ENCODE measurements around the gene C1orf167. TPM values are rescaled to one million over a fixed set of nuclear protein-coding genes. Genes with fewer than 3 reads are reported as not detected.

C1orf167 gene
- total and polyA plus RNA-seq, 5 donors = 1.3 to 4.0 (median 2.2) TPM

DNA sequence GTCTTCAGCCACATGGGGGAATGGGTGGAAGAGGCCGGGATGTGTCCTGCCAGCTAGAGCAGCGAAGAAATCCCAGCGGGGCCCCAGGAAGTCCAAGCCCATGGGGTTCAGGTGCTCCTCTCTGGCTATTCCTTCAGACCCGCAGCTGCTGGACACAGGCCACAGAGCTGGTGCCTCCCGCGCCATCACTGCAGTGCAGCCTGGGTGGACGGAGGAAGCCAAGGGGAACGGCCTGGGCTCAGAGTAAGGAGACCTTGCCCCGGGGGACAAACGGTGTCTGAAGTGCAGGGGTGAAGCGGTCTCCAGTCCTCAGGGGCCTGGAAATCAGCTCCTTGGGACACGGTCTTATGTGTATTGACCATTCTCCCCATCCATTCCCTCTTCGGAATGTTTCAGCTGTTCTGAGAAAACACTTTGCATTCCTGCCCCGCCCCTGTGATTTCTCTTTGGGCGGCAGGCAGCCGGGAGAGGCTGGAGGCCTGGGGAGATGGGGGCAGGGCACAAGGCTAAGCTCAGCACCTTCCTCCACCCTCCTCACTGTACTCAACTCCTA lies 25.3 kb downstream of the C1orf167 start:
- H3K4me1 ChIP-seq (ENCODE audit: control insufficient read depth, insufficient read depth, low read length) = peaks cover 37% of the 10 kb centered on the region
- DNase-seq (peak; percentile 75 to 87 (median 84)), ATAC-seq (peak; percentile 34 to 39)
- 15% methylated on average over 16 of the region's 16 CpGs for WGBS
- no peaks in the 10 kb centered on the region for H3K27me3 ChIP-seq (ENCODE audit: control insufficient read depth, insufficient read depth)
- no peak overlapping the region for H3K4me3 ChIP-seq (ENCODE audit: low read length)
- intact Hi-C loops (cut with DNase I) = no loop called here
- no peaks in the 10 kb centered on the region for H3K9me3 ChIP-seq (ENCODE audit: control insufficient read depth, low read length)
- peak overlapping the region; percentile 88 for H3K27ac ChIP-seq (ENCODE audit: low read length)

DNA sequence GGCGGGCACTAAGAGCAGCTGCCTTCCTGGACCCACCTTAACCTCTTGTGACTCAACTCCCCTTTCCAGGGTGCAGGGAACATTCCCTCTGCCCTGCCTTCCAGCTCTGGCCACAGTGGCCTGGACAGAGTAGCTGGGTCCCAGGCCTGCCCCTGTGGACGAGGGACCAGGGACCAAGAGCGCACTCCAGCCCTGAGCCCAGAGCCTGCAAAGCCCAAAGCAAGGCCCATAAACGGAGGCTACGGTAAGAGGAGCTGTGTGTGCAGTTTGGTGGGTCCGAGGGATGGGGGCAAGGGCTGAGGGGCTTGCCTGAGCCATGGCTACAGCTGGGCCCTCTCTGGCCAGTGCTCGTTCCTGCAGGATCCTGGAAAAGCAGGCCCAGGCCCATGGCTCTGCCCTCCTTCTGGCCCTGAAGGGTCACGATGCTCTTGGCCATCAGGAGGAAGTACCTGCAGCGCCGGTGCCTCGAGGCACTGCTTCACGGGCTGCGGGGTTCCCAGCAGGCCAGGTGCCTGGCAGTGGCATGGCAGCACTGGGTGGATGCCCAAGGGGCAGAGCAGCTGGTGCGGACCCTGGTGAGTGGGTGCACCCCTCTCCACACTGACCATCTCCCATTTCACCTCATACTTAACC lies 25.9 kb downstream of the C1orf167 start:
- H3K4me1 ChIP-seq (ENCODE audit: control insufficient read depth, insufficient read depth, low read length) = peaks cover 37% of the 10 kb centered on the region
- no peaks in the 10 kb centered on the region for H3K9me3 ChIP-seq (ENCODE audit: control insufficient read depth, low read length)
- no peak overlapping the region for H3K4me3 ChIP-seq (ENCODE audit: low read length)
- peak; percentile 19 to 67 (median 66) for DNase-seq
- H3K27ac ChIP-seq (ENCODE audit: low read length) = peak overlapping the region; percentile 88
- H3K27me3 ChIP-seq (ENCODE audit: control insufficient read depth, insufficient read depth) = no peaks in the 10 kb centered on the region
- no peak for ATAC-seq
- 68% methylated on average over 14 of the region's 14 CpGs for WGBS
- intact Hi-C loops (cut with DNase I) = no loop called here

DNA sequence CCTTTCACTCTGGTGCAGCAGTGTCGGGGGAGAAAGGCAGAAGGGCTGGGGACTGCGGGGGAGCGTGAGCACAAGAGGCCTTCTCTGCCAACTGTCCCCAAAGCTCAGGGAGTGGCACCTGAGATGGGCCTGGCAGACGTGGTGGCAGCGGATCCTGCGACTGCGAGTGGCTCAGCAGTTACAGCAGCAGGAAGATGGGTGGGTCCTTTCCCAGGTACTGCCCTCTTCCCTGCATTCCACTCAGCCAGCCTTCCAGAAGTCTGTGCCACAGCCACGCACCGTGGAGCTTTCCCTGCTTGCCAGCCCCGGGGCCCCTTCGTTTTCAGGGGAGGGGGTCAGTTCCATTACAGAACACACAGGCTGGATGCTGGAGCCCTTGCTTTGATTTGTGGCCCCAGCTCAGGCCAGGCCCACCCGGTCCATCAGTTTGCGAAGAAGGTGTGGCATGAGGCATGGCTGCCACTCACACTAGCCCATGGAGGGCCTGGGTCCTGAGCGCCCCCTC lies 26.6 kb downstream of the C1orf167 start:
- H3K27ac ChIP-seq (ENCODE audit: low read length) = peak overlapping the region; percentile 88
- no peaks in the 10 kb centered on the region for H3K27me3 ChIP-seq (ENCODE audit: control insufficient read depth, insufficient read depth)
- H3K4me1 ChIP-seq (ENCODE audit: control insufficient read depth, insufficient read depth, low read length) = peaks cover 37% of the 10 kb centered on the region
- no peaks in the 10 kb centered on the region for H3K9me3 ChIP-seq (ENCODE audit: control insufficient read depth, low read length)
- no peak for ATAC-seq
- intact Hi-C loops (cut with DNase I) = no loop called here
- WGBS = 73% methylated on average over 14 of the region's 14 CpGs
- no peak overlapping the region for H3K4me3 ChIP-seq (ENCODE audit: low read length)
- peak in 2 of 3 donors; percentile 61 to 66 for DNase-seq

DNA sequence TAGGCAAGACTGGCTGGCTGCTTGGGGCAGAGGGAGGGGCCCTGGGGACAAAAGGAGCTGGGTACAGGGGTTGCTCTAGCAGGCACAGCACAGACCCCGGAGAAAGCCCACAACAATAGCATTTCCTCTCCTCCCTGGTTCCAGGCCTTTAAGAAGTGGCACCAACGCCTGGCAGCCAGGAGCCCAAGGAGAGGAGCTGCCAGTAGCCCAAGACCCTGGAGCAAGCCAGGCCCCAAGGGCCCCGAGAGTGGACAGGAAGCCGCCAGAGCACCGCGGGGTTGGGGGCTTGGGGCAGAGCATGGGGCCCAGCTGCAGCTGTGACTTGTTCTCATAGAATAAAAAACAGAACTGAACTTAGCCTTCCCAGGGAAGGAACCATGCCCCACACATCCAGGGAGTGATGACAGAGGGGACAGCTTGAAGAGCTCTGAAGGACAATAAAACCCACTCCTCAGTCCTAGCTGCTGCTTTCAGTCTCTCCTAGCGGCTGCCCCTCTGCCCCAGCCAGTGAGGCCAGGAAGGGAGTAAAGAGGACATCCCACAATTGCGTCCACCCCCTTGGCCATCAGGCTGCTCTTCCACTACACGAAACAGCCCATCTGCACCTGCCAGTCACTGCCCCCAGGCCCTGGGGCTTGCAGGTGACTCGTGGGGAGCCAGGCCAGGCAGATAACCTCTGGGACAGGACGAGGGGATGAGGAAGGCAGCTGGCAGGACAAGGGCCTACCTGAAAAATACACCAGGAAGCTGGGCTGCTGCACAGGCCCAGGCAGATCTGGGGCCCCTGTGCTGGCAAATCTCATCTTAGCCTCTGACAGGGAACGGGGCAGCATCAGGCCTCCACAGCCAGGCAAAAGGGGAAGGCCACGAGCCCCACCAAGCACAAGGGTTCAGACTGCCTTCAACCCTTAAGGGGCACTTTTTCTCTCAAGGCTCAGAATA lies 27.4 kb downstream of the C1orf167 start:
- intact Hi-C loops (cut with DNase I) = no loop called here
- no peaks in the 10 kb centered on the region for H3K9me3 ChIP-seq (ENCODE audit: control insufficient read depth, low read length)
- WGBS = 51% methylated on average over 13 of the region's 13 CpGs
- peaks cover 37% of the 10 kb centered on the region for H3K4me1 ChIP-seq (ENCODE audit: control insufficient read depth, insufficient read depth, low read length)
- DNase-seq (peak; percentile 19 to 71 (median 47)), ATAC-seq (no peak)
- H3K4me3 ChIP-seq (ENCODE audit: low read length) = no peak overlapping the region
- peak overlapping the region; percentile 88 for H3K27ac ChIP-seq (ENCODE audit: low read length)
- no peaks in the 10 kb centered on the region for H3K27me3 ChIP-seq (ENCODE audit: control insufficient read depth, insufficient read depth)

DNA sequence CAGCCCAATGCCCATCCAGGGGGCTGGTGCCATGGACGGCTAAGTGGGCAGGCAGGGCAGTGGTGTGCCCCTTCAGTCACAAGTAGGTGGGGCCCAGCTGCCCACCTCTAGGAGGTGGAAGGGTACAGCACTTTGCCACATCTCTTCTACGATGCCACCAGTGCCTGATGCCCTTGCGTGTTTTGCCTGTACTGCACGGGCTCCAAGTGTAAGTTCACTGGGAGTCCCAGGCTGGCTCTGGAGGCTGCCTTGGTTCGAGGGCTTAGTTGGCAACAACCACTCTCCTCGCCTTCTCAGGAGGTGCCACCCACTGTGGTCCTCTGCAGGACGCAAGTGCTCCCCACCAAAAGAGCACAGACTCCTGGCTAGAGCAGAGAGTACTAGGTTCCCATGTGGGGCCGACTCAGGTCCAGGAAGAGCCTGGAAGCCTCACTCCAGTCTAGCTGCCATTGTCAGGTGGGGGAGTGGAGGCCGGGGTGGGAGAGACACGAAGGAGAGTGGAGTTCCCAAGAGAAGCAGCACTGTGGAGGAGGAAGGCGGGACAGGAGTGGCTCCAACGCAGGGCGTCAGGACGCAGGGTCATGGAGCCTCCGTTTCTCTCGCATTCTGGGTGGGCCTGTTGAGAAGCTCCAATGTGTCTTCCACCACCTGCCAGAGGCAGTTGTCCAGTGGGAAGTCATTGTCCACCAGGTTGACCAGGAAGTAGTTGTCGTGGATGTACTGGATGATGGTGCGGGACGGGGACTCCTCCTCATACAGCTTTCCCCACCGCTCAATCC lies 28.3 kb downstream of the C1orf167 start:
- intact Hi-C loops (cut with DNase I) = no loop called here
- ATAC-seq (peak in 1 of 2 donors; percentile 0), DNase-seq (peak; percentile 36 to 72 (median 45))

DNA sequence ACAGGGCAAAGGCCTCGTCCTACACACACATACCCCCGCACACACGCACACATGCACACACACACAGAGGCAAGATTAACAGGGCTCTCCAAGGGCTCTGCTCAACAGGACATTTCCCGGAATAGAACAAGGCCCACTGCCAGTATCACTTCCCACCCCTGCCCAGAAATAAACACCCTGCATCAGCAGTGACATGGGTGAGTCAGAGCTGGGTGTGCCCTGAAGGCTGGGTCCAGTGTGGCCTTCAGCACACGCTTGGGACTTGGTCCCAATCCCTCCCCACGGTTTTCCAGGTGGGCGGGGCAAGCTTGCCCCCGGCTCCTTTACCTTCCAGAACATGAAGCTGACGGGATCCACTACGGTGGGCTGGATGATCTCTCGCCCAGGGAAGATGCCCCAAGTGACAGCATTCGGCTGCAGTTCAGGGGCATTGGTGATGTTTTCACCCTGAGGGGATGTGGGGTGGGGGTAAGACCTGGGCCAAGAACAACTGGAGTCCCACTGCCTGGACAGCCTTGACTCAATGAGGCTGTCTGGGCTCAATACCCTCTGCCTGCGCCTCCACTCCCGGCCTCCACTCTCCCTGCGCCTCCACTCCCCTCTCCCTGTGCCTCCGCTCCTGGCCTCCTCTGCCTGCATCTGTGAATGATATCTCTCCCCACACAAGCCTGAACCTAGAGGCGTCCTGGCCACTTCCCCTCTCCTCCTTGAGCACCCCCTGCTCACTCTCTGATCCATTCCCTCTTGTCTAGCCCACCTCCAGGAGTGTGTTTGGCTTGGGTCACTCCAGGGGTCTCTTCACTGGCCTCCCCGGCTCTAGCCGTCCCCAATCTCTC lies 29.1 kb downstream of the C1orf167 start:
- Histone ChIP-seq H3K27me3 (ENCODE audit: control insufficient read depth, insufficient read depth) (no peaks in the 10 kb centered on the region), H3K27ac (ENCODE audit: low read length) (peak overlapping the region; percentile 88), H3K9me3 (ENCODE audit: control insufficient read depth, low read length) (no peaks in the 10 kb centered on the region), H3K4me1 (ENCODE audit: control insufficient read depth, insufficient read depth, low read length) (peaks cover 41% of the 10 kb centered on the region), H3K4me3 (ENCODE audit: low read length) (no peak overlapping the region)
- WGBS = 38% methylated on average over 19 of the region's 19 CpGs
- ATAC-seq (peak; percentile 85 to 90), DNase-seq (peak; percentile 95 to 96 (median 95))
- intact Hi-C loops (cut with DNase I) = no loop called here

More for the DNA sequence above, 28.3 kb downstream of the C1orf167 start:
- H3K4me3 ChIP-seq (ENCODE audit: low read length) = no peak overlapping the region
- no peaks in the 10 kb centered on the region for H3K27me3 ChIP-seq (ENCODE audit: control insufficient read depth, insufficient read depth)
- peak overlapping the region; percentile 88 for H3K27ac ChIP-seq (ENCODE audit: low read length)
- WGBS = 45% methylated on average over 20 of the region's 20 CpGs
- H3K4me1 ChIP-seq (ENCODE audit: control insufficient read depth, insufficient read depth, low read length) = peaks cover 38% of the 10 kb centered on the region
- no peaks in the 10 kb centered on the region for H3K9me3 ChIP-seq (ENCODE audit: control insufficient read depth, low read length)

DNA sequence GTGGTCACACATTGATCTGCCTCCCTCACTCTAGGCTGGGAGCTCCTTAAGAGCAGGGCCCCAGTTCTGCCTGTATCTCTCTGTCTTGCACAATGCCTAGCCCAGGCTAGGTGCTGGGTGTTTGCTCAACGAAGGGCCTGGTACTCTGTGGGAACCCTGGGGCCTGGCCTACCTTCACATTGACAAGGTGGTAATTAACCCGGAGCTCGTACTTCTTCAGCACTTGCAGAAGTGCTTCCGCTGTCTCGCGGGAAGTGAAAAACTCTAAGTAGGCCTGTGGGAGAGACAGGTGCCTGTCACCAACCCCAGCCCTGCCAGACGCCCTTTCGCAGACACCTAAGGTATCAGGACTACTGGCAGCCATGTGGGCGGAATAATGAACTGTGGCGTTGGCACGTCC lies 30.1 kb downstream of the C1orf167 start:
- Histone ChIP-seq H3K9me3 (ENCODE audit: control insufficient read depth, low read length) (no peaks in the 10 kb centered on the region), H3K27ac (ENCODE audit: low read length) (peak overlapping the region; percentile 86), H3K4me3 (ENCODE audit: low read length) (no peak overlapping the region), H3K4me1 (ENCODE audit: control insufficient read depth, insufficient read depth, low read length) (peaks cover 41% of the 10 kb centered on the region), H3K27me3 (ENCODE audit: control insufficient read depth, insufficient read depth) (no peaks in the 10 kb centered on the region)
- ATAC-seq (peak; percentile 8 to 10), DNase-seq (peak; percentile 60 to 86 (median 83))
- intact Hi-C loops (cut with DNase I) = no loop called here
- WGBS = 65% methylated on average over 11 of the region's 11 CpGs

DNA sequence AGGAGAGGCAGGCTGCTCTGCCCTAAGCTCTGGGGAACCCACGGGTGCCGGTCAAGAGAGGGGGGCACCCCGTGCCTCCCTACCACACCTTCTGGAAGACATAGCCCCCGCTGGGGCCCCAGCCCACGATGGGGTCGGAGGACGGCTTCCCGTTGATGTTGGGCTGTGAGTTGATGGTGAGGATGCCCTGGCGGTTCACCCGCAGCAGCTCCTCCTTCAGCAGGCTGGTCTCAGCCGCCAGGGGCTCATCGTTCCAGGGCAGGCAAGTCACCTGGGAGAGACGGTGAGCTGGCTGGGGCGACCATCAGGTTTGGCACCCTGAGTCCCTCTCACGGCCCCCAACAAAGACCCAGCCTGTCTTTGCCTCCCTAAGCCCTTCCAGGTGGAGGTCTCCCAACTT lies 31.8 kb downstream of the C1orf167 start:
- DNase-seq = peak in 1 of 3 donors; percentile 66
- Histone ChIP-seq H3K27ac (ENCODE audit: low read length) (peak overlapping the region; percentile 97), H3K27me3 (ENCODE audit: control insufficient read depth, insufficient read depth) (no peaks in the 10 kb centered on the region), H3K4me1 (ENCODE audit: control insufficient read depth, insufficient read depth, low read length) (peaks cover 33% of the 10 kb centered on the region), H3K4me3 (ENCODE audit: low read length) (no peak overlapping the region), H3K9me3 (ENCODE audit: control insufficient read depth, low read length) (no peaks in the 10 kb centered on the region)
- WGBS = 89% methylated on average over 15 of the region's 15 CpGs
- intact Hi-C loops (cut with DNase I) = no loop called here
- no peak for ATAC-seq

DNA sequence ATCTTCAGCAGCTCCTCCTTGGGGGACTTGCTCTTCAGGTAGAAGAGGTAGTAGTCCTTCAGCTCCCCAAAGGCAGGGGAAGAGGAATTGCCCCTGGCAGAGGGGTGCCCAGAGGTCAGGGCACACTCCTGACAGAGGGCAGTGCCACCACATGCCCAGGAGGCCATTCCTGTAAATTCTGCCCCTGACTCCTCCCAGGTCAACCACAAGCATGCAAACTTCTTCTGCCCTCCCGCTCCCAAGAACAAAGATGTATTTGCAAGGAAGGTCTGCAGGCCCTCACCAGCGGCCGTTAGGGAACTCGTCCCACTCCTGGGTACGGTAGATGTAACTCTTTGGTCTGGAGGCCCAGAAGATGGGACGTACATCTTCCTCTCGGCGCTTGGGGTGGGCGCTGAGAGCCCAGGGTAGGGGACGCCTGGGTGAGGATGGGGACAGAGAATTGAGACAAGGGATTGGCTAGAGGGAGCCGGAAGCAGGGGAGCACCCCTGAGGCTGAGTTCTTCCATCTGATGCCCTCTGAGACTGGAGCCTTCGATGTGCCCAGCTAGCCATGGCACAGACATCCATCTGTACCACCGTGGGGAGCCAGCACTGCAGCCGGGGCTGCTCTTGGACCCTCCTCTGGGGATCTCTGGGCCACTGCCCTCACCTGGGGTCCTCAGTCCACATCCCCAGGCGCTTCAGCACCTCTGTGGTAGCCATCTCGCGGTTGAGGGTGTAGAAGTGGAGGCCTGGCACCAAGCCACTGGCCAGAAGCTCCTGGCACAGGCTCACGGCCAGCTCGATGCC lies 32.6 kb downstream of the C1orf167 start:
- ATAC-seq = no peak
- peaks cover 27% of the 10 kb centered on the region for H3K4me1 ChIP-seq (ENCODE audit: control insufficient read depth, insufficient read depth, low read length)

More for the DNA sequence above, 32.6 kb downstream of the C1orf167 start:
- Histone ChIP-seq H3K9me3 (ENCODE audit: control insufficient read depth, low read length) (no peaks in the 10 kb centered on the region), H3K27me3 (ENCODE audit: control insufficient read depth, insufficient read depth) (no peaks in the 10 kb centered on the region), H3K27ac (ENCODE audit: low read length) (peak overlapping the region; percentile 97), H3K4me3 (ENCODE audit: low read length) (no peak overlapping the region)
- DNase-seq = peak in 2 of 3 donors; percentile 74 to 78
- WGBS = 83% methylated on average over 19 of the region's 19 CpGs
- intact Hi-C loops (cut with DNase I) = no loop called here
